GM23338 (cell line): ENCODE data around the gene MBLAC1. TPM values are rescaled to one million over a fixed set of nuclear protein-coding genes. Genes with fewer than 3 reads are reported as not detected.

ENCODE experiments used
- ATAC-seq: fragments of 200-7000 bp; cut with Tn5 transposase; 3 replicates; pipeline ENCODE4 v1.9.1; 2020
- DNase-seq: peaks from one replicate; pipeline ENCODE4 v3.0.0-alpha.2; 2015; ENCODE audit warnings: low spot score
- H2AFZ ChIP-seq: fragments of 200-600 bp; sonication (generic); 2 replicates; pipeline ENCODE4 v1.8.0; 2016; ENCODE audit warnings: antibody characterized with exemption, mild to moderate bottlenecking, moderate library complexity
- H3F3A ChIP-seq: fragments of 200-600 bp; sonication (generic); replicated peaks from 2 replicates; pipeline ENCODE4 v1.8.0; 2017; ENCODE audit warnings: antibody characterized with exemption, mixed run types, low read depth
- H3K27ac ChIP-seq: fragments of 200-600 bp; sonication (generic); 2 replicates; pipeline ENCODE4 v1.6.1; 2016; ENCODE audit warnings: low read depth
- H3K27me3 ChIP-seq: fragments of 200-600 bp; sonication (generic); 2 replicates; pipeline ENCODE4 v1.8.0; 2016; ENCODE audit warnings: mild to moderate bottlenecking, mixed run types, moderate library complexity; ENCODE audit not compliant: insufficient read depth
- H3K36me3 ChIP-seq: fragments of 200-600 bp; sonication (generic); 2 replicates; pipeline ENCODE4 v1.8.0; 2016; ENCODE audit warnings: mild to moderate bottlenecking; ENCODE audit not compliant: insufficient read depth
- H3K4me1 ChIP-seq: fragments of 200-600 bp; sonication (generic); 2 replicates; pipeline ENCODE4 v1.8.0; 2016; ENCODE audit warnings: mild to moderate bottlenecking, moderate library complexity; ENCODE audit not compliant: insufficient read depth
- H3K4me2 ChIP-seq: fragments of 200-600 bp; sonication (generic); 2 replicates; pipeline ENCODE4 v1.7.1; 2017; ENCODE audit warnings: mixed run types
- H3K4me3 ChIP-seq: fragments of 200-600 bp; sonication (generic); 2 replicates; pipeline ENCODE4 v1.6.1; 2016; ENCODE audit warnings: mixed run types
- H3K79me2 ChIP-seq: fragments of 200-600 bp; sonication (generic); replicated peaks from 2 replicates; pipeline ENCODE4 v1.8.0; 2017; ENCODE audit warnings: mild to moderate bottlenecking; ENCODE audit not compliant: insufficient read depth
- H3K9me2 ChIP-seq: fragments of 200-600 bp; sonication (generic); 2 replicates; pipeline ENCODE4 v1.8.0; 2017; ENCODE audit not compliant: insufficient read depth
- H4K20me1 ChIP-seq: fragments of 200-600 bp; sonication (generic); replicated peaks from 2 replicates; pipeline ENCODE4 v1.8.0; 2017; ENCODE audit warnings: mild to moderate bottlenecking; ENCODE audit not compliant: insufficient read depth
- H3K27ac Mint-ChIP-seq: 2 replicates; pipeline ENCODE4 v1.8.0; 2020; ENCODE audit warnings: inconsistent platforms, mild to moderate bottlenecking, moderate library complexity, mixed read lengths
- H3K27me3 Mint-ChIP-seq: 3 replicates; pipeline ENCODE4 v1.8.0; 2022; ENCODE audit warnings: low read depth, mild to moderate bottlenecking, moderate library complexity, mixed read lengths, inconsistent platforms; ENCODE audit not compliant: insufficient read depth, poor library complexity
- H3K36me3 Mint-ChIP-seq: 3 replicates; pipeline ENCODE4 v1.8.0; 2021; ENCODE audit warnings: low read depth, mild to moderate bottlenecking, inconsistent platforms, moderate library complexity, mixed read lengths
- H3K4me1 Mint-ChIP-seq: 3 replicates; pipeline ENCODE4 v1.8.0; 2020; ENCODE audit warnings: mild to moderate bottlenecking, inconsistent platforms, mixed read lengths
- H3K4me3 Mint-ChIP-seq: 3 replicates; pipeline ENCODE4 v1.8.0; 2021; ENCODE audit warnings: moderate library complexity, mild to moderate bottlenecking, inconsistent platforms, mixed read lengths
- H3K9me3 Mint-ChIP-seq: 3 replicates; pipeline ENCODE4 v1.8.0; 2020; ENCODE audit warnings: moderate library complexity, mild to moderate bottlenecking, inconsistent platforms, mixed read lengths
- ETS1 ChIP-seq: IDR thresholded peaks from 2 replicates; pipeline ENCODE4 v1.6.1; 2016; ENCODE audit warnings: antibody characterized with exemption
- EZH2 ChIP-seq: fragments of 200-600 bp; sonication (generic); IDR thresholded peaks from one replicate; pipeline ENCODE4 v1.8.0; 2017; ENCODE audit warnings: antibody characterized with exemption, mild to moderate bottlenecking, low read depth; ENCODE audit not compliant: unreplicated experiment
- EZH2phosphoT487 ChIP-seq: fragments of 200-600 bp; sonication (generic); IDR thresholded peaks from one replicate; pipeline ENCODE4 v1.8.1; 2018; ENCODE audit warnings: antibody characterized with exemption; ENCODE audit not compliant: unreplicated experiment
- JUNB ChIP-seq: IDR thresholded peaks from one replicate; pipeline ENCODE4 v1.6.1; 2016; ENCODE audit warnings: antibody characterized with exemption; ENCODE audit not compliant: unreplicated experiment
- NANOG ChIP-seq: IDR thresholded peaks from 2 replicates; pipeline ENCODE4 v1.6.1; 2016; ENCODE audit warnings: antibody characterized with exemption, borderline replicate concordance
- POLR2AphosphoS5 ChIP-seq: IDR thresholded peaks from 2 replicates; pipeline ENCODE4 v1.6.1; 2016; ENCODE audit warnings: antibody characterized with exemption, low read depth
- STAT1 ChIP-seq: IDR thresholded peaks from one replicate; pipeline ENCODE4 v1.6.1; 2016; ENCODE audit warnings: antibody characterized with exemption; ENCODE audit not compliant: unreplicated experiment
- ZNF114 ChIP-seq: fragments of 250-450 bp; sonication (Bioruptor Pico); IDR thresholded peaks from 2 replicates; pipeline ENCODE4 v1.5.0; 2020; ENCODE audit warnings: mild to moderate bottlenecking, moderate library complexity
- ZNF331 ChIP-seq: fragments of 250-450 bp; sonication (Bioruptor Pico); IDR thresholded peaks from 2 replicates; pipeline ENCODE4 v1.5.0; 2020; ENCODE audit warnings: low read depth, mild to moderate bottlenecking, moderate library complexity
- ZNF462 ChIP-seq: fragments of 250-450 bp; sonication (Bioruptor Pico); IDR thresholded peaks from 2 replicates; pipeline ENCODE4 v1.5.0; 2020; ENCODE audit warnings: mild to moderate bottlenecking, moderate library complexity
- polyA plus RNA-seq: library from polyadenylated mRNA; unstranded; fragments of >200 nt; fragmentation: Nextera tagmentation; extraction: Ambion mirVana; gene quantifications from 2 replicates; pipeline ENCODE4 v1.2.1, GENCODE V29; 2016
- total RNA-seq: library from RNA; depleted of rRNA; stranded (reverse); fragments of >200 nt; shearing (Covaris generic); gene quantifications from 2 replicates; pipeline ENCODE4 v1.2.3, GENCODE V29; 2014

Gene MBLAC1
- total and polyA plus RNA-seq, 2 experiments from 2014 or later: 2.7 to 5.7 TPM

DNA sequence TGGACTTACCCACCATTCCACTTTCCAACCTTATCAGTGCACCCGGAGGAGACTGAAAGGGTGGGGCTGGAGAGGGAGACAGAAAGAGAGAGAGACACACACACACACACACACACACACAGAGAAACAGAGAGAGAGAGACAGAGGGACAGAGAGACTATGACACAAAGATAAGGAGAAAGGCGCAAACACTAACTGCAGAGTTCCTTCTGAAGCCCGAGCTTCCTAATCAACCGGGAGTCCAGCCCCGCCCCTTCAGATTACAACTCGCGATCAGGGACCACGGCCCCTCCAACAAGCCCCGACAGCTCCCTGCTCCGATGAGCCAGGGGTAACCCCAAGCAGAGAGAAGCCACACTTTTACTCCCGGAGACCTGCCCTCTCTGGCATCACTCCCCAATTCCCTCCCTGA is 41.2 kb downstream of the MBLAC1 start (continued):
- TF ChIP-seq EZH2phosphoT487 (no peak), ZNF462 (CRISPR knock-in tag) (no peak), ZNF114 (CRISPR knock-in tag) (no peak), EZH2 (no peak)

- H3K4me1 Mint-ChIP-seq: peaks cover 48% of the 10 kb centered on the region
- peak overlapping the region; percentile 47 for H3K27ac ChIP-seq
- DNase-seq (no peak), ATAC-seq (no peak)
- H3F3A ChIP-seq: peaks cover 28% of the 10 kb centered on the region
- H3K9me3 Mint-ChIP-seq: no peaks in the 10 kb centered on the region; the same call in 2 of the 3 replicates
- H3K27ac Mint-ChIP-seq: no peak overlapping the region
- H4K20me1 ChIP-seq: peaks cover 7% of the 10 kb centered on the region; the same call in 1 of the 2 replicates
- no peaks in the 10 kb centered on the region for H3K9me2 ChIP-seq
- no peaks in the 10 kb centered on the region for H3K79me2 ChIP-seq
- peaks cover 16% of the 10 kb centered on the region for H3K27me3 ChIP-seq
- peak overlapping the region; percentile 90 for H3K4me2 ChIP-seq
- H3K36me3 Mint-ChIP-seq: peaks cover 10% of the 10 kb centered on the region
- peaks cover 35% of the 10 kb centered on the region for H3K4me1 ChIP-seq
- H2AFZ ChIP-seq: no peak overlapping the region
- H3K4me3 ChIP-seq: peak overlapping the region; percentile 73
- H3K36me3 ChIP-seq: no peaks in the 10 kb centered on the region
- peak overlapping the region; percentile 83 for H3K4me3 Mint-ChIP-seq
- peaks cover 41% of the 10 kb centered on the region for H3K27me3 Mint-ChIP-seq
- TF ChIP-seq ETS1 (no peak), ZNF114 (CRISPR knock-in tag) (no peak), ZNF331 (no peak), POLR2AphosphoS5 (no peak), EZH2 (no peak), JUNB (no peak), EZH2phosphoT487 (no peak), NANOG (no peak), STAT1 (no peak)
Observed at GRCh38 chr7:100169147-100169850, 42.5 kb downstream of the MBLAC1 start.
